Mesenchymal stem cell (in vitro differentiated cells and primary cell): ENCODE data around the gene CLN6.
"Not testable (repeated sequence)": the region's sequence is repeated elsewhere in the genome, so short reads cannot be mapped to it uniquely, and the experiment has no call there.

Source experiments
- DNase-seq: peaks from one replicate; pipeline ENCODE4 v3.0.0-alpha.2; 2013
- H2AFZ ChIP-seq: one replicate; pipeline ENCODE4 v1.6.1; 2013; ENCODE audit warnings: low read depth, mild to moderate bottlenecking, control low read depth, inconsistent platforms, low read length, moderate library complexity
- H2AK5ac ChIP-seq: 2 replicates; pipeline ENCODE4 v1.6.1; 2013; ENCODE audit warnings: low read length, moderate library complexity, mild to moderate bottlenecking, inconsistent platforms; ENCODE audit not compliant: severe bottlenecking
- H2BK120ac ChIP-seq: one replicate; pipeline ENCODE4 v1.6.1; 2013; ENCODE audit warnings: low read depth, mild to moderate bottlenecking, inconsistent platforms, low read length, moderate library complexity
- H2BK12ac ChIP-seq, 2 experiments: one replicate each; pipeline ENCODE4 v1.6.1; 2013; ENCODE audit warnings: inconsistent platforms in 2 of 2, low read length in 2 of 2, mild to moderate bottlenecking in 2 of 2, moderate library complexity in 2 of 2, control low read depth in 1 of 2
- H2BK15ac ChIP-seq: one replicate; pipeline ENCODE4 v1.6.1; 2013; ENCODE audit warnings: mild to moderate bottlenecking, low read depth, inconsistent platforms; ENCODE audit not compliant: poor library complexity, severe bottlenecking
- H2BK5ac ChIP-seq: 2 replicates; pipeline ENCODE4 v1.6.1; 2013; ENCODE audit warnings: low read depth, mild to moderate bottlenecking, low read length, control low read depth, inconsistent platforms; ENCODE audit not compliant: poor library complexity, severe bottlenecking
- H3K14ac ChIP-seq, 2 experiments: one replicate each; pipeline ENCODE4 v1.6.1; 2013; ENCODE audit warnings: inconsistent platforms in 2 of 2, low read length in 2 of 2, control low read depth in 1 of 2, mild to moderate bottlenecking in 1 of 2, moderate library complexity in 1 of 2
- H3K18ac ChIP-seq, 2 experiments: one replicate each; pipeline ENCODE4 v1.6.1; 2013; ENCODE audit warnings: inconsistent platforms in 2 of 2, low read length in 2 of 2, control low read depth in 1 of 2, low read depth in 1 of 2, mild to moderate bottlenecking in 1 of 2
- H3K23ac ChIP-seq, 2 experiments: one replicate each; pipeline ENCODE4 v1.6.1; 2013; ENCODE audit warnings: inconsistent platforms in 2 of 2, low read length in 2 of 2, mild to moderate bottlenecking in 2 of 2, moderate library complexity in 2 of 2, control low read depth in 1 of 2
- H3K27ac ChIP-seq: 2 replicates; pipeline ENCODE4 v1.5.1; 2013; ENCODE audit warnings: mild to moderate bottlenecking, moderate library complexity, low read length, control low read depth, inconsistent platforms; ENCODE audit not compliant: poor library complexity, severe bottlenecking
- H3K27me3 ChIP-seq, 2 experiments: 2 replicates each; pipeline versions ENCODE4 v1.6.1 to v1.7.0; 2013; ENCODE audit warnings: low read length in 2 of 2, mild to moderate bottlenecking in 2 of 2, moderate library complexity in 2 of 2, control low read depth in 1 of 2, inconsistent platforms in 1 of 2; ENCODE audit not compliant: control insufficient read depth in 1 of 2, insufficient read depth in 1 of 2
- H3K36me3 ChIP-seq, 2 experiments: 2 replicates each; pipeline versions ENCODE4 v1.6.1 to v1.7.0; 2013; ENCODE audit warnings: low read length in 2 of 2, control low read depth in 1 of 2, inconsistent platforms in 1 of 2, low read depth in 1 of 2, mild to moderate bottlenecking in 1 of 2; ENCODE audit not compliant: insufficient read depth in 2 of 2, control insufficient read depth in 1 of 2
- H3K4ac ChIP-seq, 2 experiments: one replicate each; pipeline ENCODE4 v1.6.1; 2013; ENCODE audit warnings: inconsistent platforms in 2 of 2, low read length in 2 of 2, mild to moderate bottlenecking in 2 of 2, moderate library complexity in 2 of 2, control low read depth in 1 of 2, low read depth in 1 of 2
- H3K4me1 ChIP-seq: 2 replicates; pipeline ENCODE4 v1.6.1; 2013; ENCODE audit warnings: low read depth, low read length, control low read depth; ENCODE audit not compliant: control insufficient read depth, insufficient read depth
- H3K4me2 ChIP-seq: 2 replicates; pipeline ENCODE4 v1.6.1; 2013; ENCODE audit warnings: low read length, mild to moderate bottlenecking, inconsistent platforms; ENCODE audit not compliant: poor library complexity, severe bottlenecking
- H3K4me3 ChIP-seq, 2 experiments: 2 replicates each; pipeline versions ENCODE4 v1.5.1 to v1.7.0; 2013; ENCODE audit warnings: low read length in 2 of 2, mild to moderate bottlenecking in 2 of 2, control low read depth in 1 of 2, low read depth in 1 of 2; ENCODE audit not compliant: insufficient read depth in 1 of 2
- H3K79me1 ChIP-seq: replicated peaks from 2 replicates; pipeline ENCODE4 v1.6.1; 2013; ENCODE audit warnings: mild to moderate bottlenecking, control low read depth, low read length, inconsistent platforms; ENCODE audit not compliant: poor library complexity, severe bottlenecking
- H3K9ac ChIP-seq: 2 replicates; pipeline ENCODE4 v1.7.0; 2013; ENCODE audit warnings: mild to moderate bottlenecking, low read length, moderate library complexity
- H3K9me3 ChIP-seq: 2 replicates; pipeline ENCODE4 v1.7.0; 2013; ENCODE audit warnings: mild to moderate bottlenecking, low read length; ENCODE audit not compliant: control insufficient read depth
- H4K8ac ChIP-seq: one replicate; pipeline ENCODE4 v1.6.1; 2013; ENCODE audit warnings: inconsistent platforms, mild to moderate bottlenecking, low read length, moderate library complexity
- H4K91ac ChIP-seq: one replicate; pipeline ENCODE4 v1.6.1; 2013; ENCODE audit warnings: mild to moderate bottlenecking, low read length, inconsistent platforms
- WGBS: methylation state at CpG from one replicate; pipeline ENCODE4 v1.1.7; 2013; ENCODE audit warnings: mixed read lengths; 5-methylcytosine and 5-hydroxymethylcytosine counted together

CLN6 gene

GRCh38 chr15:68214838-68215254 is 14.7 kb downstream of the CLN6 start:
- H3K79me1 ChIP-seq = peaks cover 54% of the 10 kb centered on the region
- no peak overlapping the region for H2BK15ac ChIP-seq
- H3K4me3 ChIP-seq = no peak overlapping the region
- no peak for DNase-seq
- H3K9me3 ChIP-seq = no peaks in the 10 kb centered on the region
- no peak overlapping the region for H3K18ac ChIP-seq
- H3K4me2 ChIP-seq = no peak overlapping the region
- H2BK5ac ChIP-seq = no peak overlapping the region
- 75% methylated on average over 6 of the region's 6 CpGs for WGBS
- no peak overlapping the region for H2AFZ ChIP-seq
- H3K9ac ChIP-seq = no peak overlapping the region
- no peak overlapping the region for H2AK5ac ChIP-seq
- no peak overlapping the region for H3K14ac ChIP-seq
- H3K4me1 ChIP-seq = peaks cover 11% of the 10 kb centered on the region
- H3K36me3 ChIP-seq = peaks cover 12 to 29% of the 10 kb centered on the region in 2 experiments
- H4K8ac ChIP-seq = no peak overlapping the region
- no peak overlapping the region for H3K4ac ChIP-seq
- H2BK120ac ChIP-seq = no peak overlapping the region
- H4K91ac ChIP-seq = no peak overlapping the region
- no peak overlapping the region for H3K27ac ChIP-seq
- H3K23ac ChIP-seq = no peak overlapping the region
- no peak overlapping the region for H2BK12ac ChIP-seq
- H3K27me3 ChIP-seq = no peaks in the 10 kb centered on the region

- Histone ChIP-seq H3K23ac (no peak overlapping the region), H4K91ac (no peak overlapping the region), H3K14ac (no peak overlapping the region), H2BK15ac (no peak overlapping the region), H3K9ac (no peak overlapping the region), H4K8ac (no peak overlapping the region), H3K9me3 (no peaks in the 10 kb centered on the region), H2AK5ac (no peak overlapping the region), H2BK12ac (no peak overlapping the region), H2AFZ (no peak overlapping the region), H3K79me1 (peaks cover 54% of the 10 kb centered on the region), H3K4ac (no peak overlapping the region), H2BK5ac (no peak overlapping the region), H3K36me3 (peaks cover 12 to 30% of the 10 kb centered on the region in 2 experiments), H3K4me3 (no peak overlapping the region), H3K27ac (no peak overlapping the region), H3K27me3 (no peaks in the 10 kb centered on the region), H2BK120ac (no peak overlapping the region), H3K4me1 (peaks cover 14% of the 10 kb centered on the region), H3K4me2 (no peak overlapping the region), H3K18ac (no peak overlapping the region)
- DNase-seq = no peak
- WGBS = 97% methylated on average over 17 of the region's 17 CpGs
Observed at GRCh38 chr15:68213991-68214837, 15.3 kb downstream of the CLN6 start.

GRCh38 chr15:68213491-68213845 is 16.1 kb downstream of the CLN6 start:
- H3K4ac ChIP-seq, H3K23ac ChIP-seq, H3K18ac ChIP-seq, H3K27me3 ChIP-seq, H3K4me3 ChIP-seq, DNase-seq, H3K9me3 ChIP-seq, H3K14ac ChIP-seq, H2BK12ac ChIP-seq, H2BK120ac ChIP-seq, H3K9ac ChIP-seq, H3K4me2 ChIP-seq, H4K8ac ChIP-seq, H2BK5ac ChIP-seq, H2AK5ac ChIP-seq, H4K91ac ChIP-seq, H3K27ac ChIP-seq, H2BK15ac ChIP-seq, H2AFZ ChIP-seq: not testable (repeated sequence)
- Histone ChIP-seq H3K79me1 (peaks cover 55% of the 10 kb centered on the region), H3K4me1 (peaks cover 14% of the 10 kb centered on the region), H3K36me3 (peaks cover 12 to 35% of the 10 kb centered on the region in 2 experiments)
- WGBS = 96% methylated on average over 6 of the region's 6 CpGs

GRCh38 chr15:68211656-68212320 is 17.7 kb downstream of the CLN6 start:
- Histone ChIP-seq H3K36me3 (peaks cover 5 to 40% of the 10 kb centered on the region in 2 experiments), H4K91ac (no peak overlapping the region), H3K27ac (no peak overlapping the region), H3K27me3 (no peaks in the 10 kb centered on the region), H3K18ac (no peak overlapping the region), H3K4me1 (peaks cover 14% of the 10 kb centered on the region), H3K9me3 (no peaks in the 10 kb centered on the region), H2BK120ac (no peak overlapping the region), H4K8ac (peak overlapping the region; percentile 47), H3K9ac (no peak overlapping the region), H2BK12ac (no peak overlapping the region), H2BK15ac (no peak overlapping the region), H2AK5ac (no peak overlapping the region), H3K23ac (no peak overlapping the region), H3K4me3 (no peak overlapping the region), H3K14ac (no peak overlapping the region), H3K79me1 (peaks cover 54% of the 10 kb centered on the region), H3K4ac (no peak overlapping the region), H3K4me2 (no peak overlapping the region), H2AFZ (no peak overlapping the region), H2BK5ac (no peak overlapping the region)
- no peak for DNase-seq
- WGBS = 95% methylated on average over 14 of the region's 14 CpGs
